HCT116 (cell line): ENCODE data around the gene CYB561A3. TPM values are rescaled to one million over a fixed set of nuclear protein-coding genes. Genes with fewer than 3 reads are reported as not detected.
A peak's percentile ranks its signal among the peaks of the same experiment; 100 is the strongest.

Experiments
- ATAC-seq: fragments of 200-7000 bp; cut with Tn5 transposase; 2 replicates; pipeline ENCODE4 v1.9.1; 2020; ENCODE audit warnings: mild to moderate bottlenecking, moderate library complexity
- BruUV-seq: library from RNA; stranded (reverse); fragments of 400-500 nt; replicated peaks from 2 replicates; lab custom pipeline; 2021; lab: Mats Ljungman, UMichigan
- CTCF ChIA-PET: fragments of 300-600 bp; sonication (Branson Sonifier 250); formaldehyde crosslinking; loops from one replicate; lab custom pipeline; 2021; ENCODE audit warnings: antibody characterized with exemption; lab: Charles Lee
- POLR2A ChIA-PET: fragments of 300-600, 350-600 bp; sonication (Branson Sonifier 250); formaldehyde crosslinking; loops from one replicate; lab custom pipeline; 2021; ENCODE audit warnings: antibody characterized with exemption; lab: Charles Lee
- RAD21 ChIA-PET, 2 experiments: fragments of 300-600 bp; sonication (Branson Sonifier 250); formaldehyde crosslinking; loops; one replicate each; lab custom pipeline; 2023; ENCODE audit warnings: low total read pairs in 2 of 2; ENCODE audit not compliant: uncharacterized antibody in 2 of 2, unreplicated experiment in 2 of 2, low non-redundant PET in 1 of 2; lab: Charles Lee
- DNase-seq: peaks from one replicate; pipeline ENCODE4 v3.0.0-alpha.2; 2010; ENCODE audit warnings: low read depth, low spot score
- H2AFZ ChIP-seq: fragments of 200-600 bp; shearing (Covaris generic), sonication (generic); 2 replicates; pipeline ENCODE4 v1.6.1; 2017; ENCODE audit warnings: low read depth, mixed run types, mixed read lengths, antibody characterized with exemption, low read length; ENCODE audit not compliant: poor library complexity, severe bottlenecking
- H3K27ac ChIP-seq: 2 replicates; pipeline ENCODE4 v1.5.1; 2012; ENCODE audit warnings: low read depth, low read length
- H3K27me3 ChIP-seq: fragments of 200-600 bp; sonication (generic); 2 replicates; pipeline ENCODE4 v1.6.1; 2016; ENCODE audit warnings: mixed run types, low read length, mixed read lengths; ENCODE audit not compliant: insufficient read depth
- H3K36me3 ChIP-seq, 2 experiments: fragments of 200-500 bp in 1 of 2; fragments of 200-600 bp in 1 of 2; sonication (Bioruptor generic) in 1 of 2; sonication (generic) in 1 of 2; 2 replicates each; pipeline versions ENCODE4 v1.5.1 to v1.6.1; 2014 to 2016; ENCODE audit warnings: low read length in 2 of 2, inconsistent platforms in 1 of 2, mixed read lengths in 1 of 2, mixed run types in 1 of 2; ENCODE audit not compliant: insufficient read depth in 2 of 2, control insufficient read depth in 1 of 2
- H3K4me1 ChIP-seq, 2 experiments: fragments of 200-600 bp in 1 of 2; sonication (generic) in 1 of 2; 2 replicates each; pipeline versions ENCODE4 v1.5.1 to v1.6.1; 2012 to 2017; ENCODE audit warnings: low read length in 2 of 2, inconsistent platforms in 1 of 2, mild to moderate bottlenecking in 1 of 2, mixed read lengths in 1 of 2, mixed run types in 1 of 2, moderate library complexity in 1 of 2; ENCODE audit not compliant: insufficient read depth in 2 of 2, control insufficient read depth in 1 of 2
- H3K4me2 ChIP-seq: fragments of 200-600 bp; sonication (generic); 2 replicates; pipeline ENCODE4 v1.6.1; 2017; ENCODE audit warnings: mixed run types, low read length, mixed read lengths
- H3K4me3 ChIP-seq, 2 experiments: fragments of 200-600 bp in 1 of 2; sonication (generic) in 1 of 2; replicated peaks in 1 of 2; 2 replicates each; pipeline ENCODE4 v1.5.1; 2011 to 2016; ENCODE audit warnings: low read length in 2 of 2, control low read depth in 1 of 2, low read depth in 1 of 2, mild to moderate bottlenecking in 1 of 2, mixed read lengths in 1 of 2, mixed run types in 1 of 2
- H3K79me2 ChIP-seq: fragments of 200-600 bp; sonication (generic); 2 replicates; pipeline ENCODE4 v1.6.1; 2017; ENCODE audit warnings: mild to moderate bottlenecking, mixed run types, low read length, moderate library complexity, mixed read lengths; ENCODE audit not compliant: insufficient read depth
- H3K9ac ChIP-seq: fragments of 200-600 bp; sonication (generic); 2 replicates; pipeline ENCODE4 v1.6.1; 2016; ENCODE audit warnings: low read length, mixed read lengths
- H3K9me2 ChIP-seq: fragments of 200-600 bp; sonication (generic), shearing (Covaris generic); 2 replicates; pipeline ENCODE4 v1.6.1; 2017; ENCODE audit warnings: mixed run types, mild to moderate bottlenecking, moderate library complexity; ENCODE audit not compliant: insufficient read depth
- H3K9me3 ChIP-seq, 2 experiments: fragments of 200-500 bp in 1 of 2; fragments of 200-600 bp in 1 of 2; sonication (Bioruptor generic) in 1 of 2; sonication (generic) in 1 of 2; 2 replicates each; pipeline ENCODE4 v1.6.1; 2014 to 2017; ENCODE audit warnings: low read length in 2 of 2, mixed read lengths in 2 of 2, inconsistent platforms in 1 of 2, low read depth in 1 of 2, mild to moderate bottlenecking in 1 of 2, mixed run types in 1 of 2, moderate library complexity in 1 of 2; ENCODE audit not compliant: control insufficient read depth in 1 of 2, insufficient read depth in 1 of 2
- H4K20me1 ChIP-seq: fragments of 200-600 bp; sonication (generic), shearing (Covaris generic); 2 replicates; pipeline ENCODE4 v1.6.1; 2017; ENCODE audit warnings: mixed run types, mild to moderate bottlenecking, moderate library complexity; ENCODE audit not compliant: insufficient read depth
- CBX3 ChIP-seq: IDR thresholded peaks from 2 replicates; pipeline ENCODE4 v1.6.1; 2012; ENCODE audit warnings: low read depth
- CEBPB ChIP-seq: IDR thresholded peaks from 2 replicates; pipeline ENCODE4 v1.6.1; 2012; ENCODE audit warnings: low read depth
- EZH2 ChIP-seq: fragments of 200-600 bp; sonication (generic); IDR thresholded peaks from 2 replicates; pipeline ENCODE4 v1.6.1; 2017; ENCODE audit warnings: antibody characterized with exemption, mixed run types
- FOSL1 ChIP-seq: IDR thresholded peaks from 2 replicates; pipeline ENCODE4 v1.6.1; 2012; ENCODE audit warnings: low read depth
- JUND ChIP-seq: IDR thresholded peaks from 2 replicates; pipeline ENCODE4 v1.6.1; 2012
- POLR2A ChIP-seq: IDR thresholded peaks from 2 replicates; pipeline ENCODE4 v1.7.0; 2011; ENCODE audit warnings: borderline replicate concordance; ENCODE audit not compliant: insufficient read depth, insufficient read length; ENCODE audit errors: extremely low read depth
- POLR2AphosphoS5 ChIP-seq: IDR thresholded peaks from 2 replicates; pipeline ENCODE4 v1.6.1; 2011; ENCODE audit warnings: mild to moderate bottlenecking, low read depth, low read length, moderate library complexity
- RAD21 ChIP-seq: IDR thresholded peaks from 2 replicates; pipeline ENCODE4 v1.6.1; 2012; ENCODE audit warnings: low read depth, mild to moderate bottlenecking
- SRF ChIP-seq: IDR thresholded peaks from 2 replicates; pipeline ENCODE4 v1.6.1; 2012; ENCODE audit warnings: low read depth
- TCF7L2 ChIP-seq: IDR thresholded peaks from 2 replicates; pipeline ENCODE4 v1.7.0; 2011; ENCODE audit warnings: borderline replicate concordance, inconsistent platforms; ENCODE audit not compliant: insufficient read depth, insufficient read length; ENCODE audit errors: extremely low read depth
- intact Hi-C: fragments of 100-400 bp; cut with micrococcal nuclease; formaldehyde crosslinking; loops from 2 replicates; pipeline ENCODE4 v1.10.0; 2022
- total RNA-seq: library from RNA; stranded (reverse); gene quantifications from one replicate; pipeline ENCODE4 v1.2.1, GENCODE V29; 2021; ENCODE audit not compliant: unreplicated experiment
- TF ChIP-seq, protein P1 (sequence below), 3 experiments: fragments of 200-600 bp in 1 of 3; sonication (generic) in 1 of 3; IDR thresholded peaks in 2 of 3; conservative IDR thresholded peaks in 1 of 3; 2 replicates each; pipeline ENCODE4 v1.5.1; 2012 to 2017; ENCODE audit warnings: low read depth in 2 of 3, low read length in 2 of 3, antibody characterized with exemption in 1 of 3, borderline replicate concordance in 1 of 3, control low read depth in 1 of 3, mild to moderate bottlenecking in 1 of 3, mixed read lengths in 1 of 3, mixed run types in 1 of 3, moderate library complexity in 1 of 3; ENCODE audit not compliant: insufficient read depth in 1 of 3

The CYB561A3 gene
- total RNA-seq, 1 experiment from 2014 or later, result 34.1 TPM

DNA sequence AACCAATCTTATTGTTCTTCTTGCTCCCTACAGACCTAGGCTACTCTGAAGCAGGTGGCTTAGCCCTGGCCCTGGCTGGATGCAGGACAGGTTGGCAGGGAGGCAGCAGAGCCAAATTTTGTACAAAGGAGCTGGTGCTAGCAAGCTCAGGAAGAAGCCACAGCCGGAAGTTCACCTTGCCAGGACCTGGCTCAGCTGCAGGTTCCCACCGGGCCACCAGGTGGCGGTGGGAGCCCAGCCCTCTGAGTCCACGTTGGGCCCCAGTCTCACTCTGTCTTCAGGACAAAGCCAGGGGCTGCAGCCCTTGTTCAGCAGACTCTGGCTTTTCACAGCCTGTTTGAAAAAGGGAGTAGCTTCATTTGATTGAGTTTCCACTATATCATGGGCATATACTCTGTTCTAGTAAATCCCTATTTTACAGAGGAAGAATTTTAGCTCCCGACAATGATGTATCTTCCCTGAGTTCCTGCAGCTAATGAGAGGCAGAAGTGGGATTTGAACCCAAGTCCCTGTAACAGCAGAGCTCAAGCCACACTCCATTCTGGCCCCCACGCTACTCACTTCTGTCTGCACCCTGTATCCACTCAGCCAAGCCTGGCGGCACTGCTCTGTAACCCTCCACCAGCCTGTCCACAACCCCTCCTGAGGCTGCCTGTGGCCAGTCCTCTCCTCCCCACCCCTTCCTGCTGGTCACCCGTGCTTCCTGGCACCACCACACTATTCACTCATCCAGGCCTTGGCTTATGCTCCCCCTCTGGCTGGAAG, 25.3 kb downstream of the CYB561A3 start:
- Histone ChIP-seq H3K79me2 (peaks cover 40% of the 10 kb centered on the region), H3K4me1 (peaks cover 26 to 41% of the 10 kb centered on the region in 2 experiments), H3K27me3 (no peaks in the 10 kb centered on the region), H3K9ac (peak overlapping the region; percentile 56), H3K27ac (peak overlapping the region; percentile 92), H3K36me3 (peaks cover 3 to 5% of the 10 kb centered on the region in 2 experiments; a peak in 1 of 4 replicates), H4K20me1 (no peaks in the 10 kb centered on the region), H3K9me2 (no peaks in the 10 kb centered on the region), H3K4me3 (no peak overlapping the region), H2AFZ (peak overlapping the region; percentile 67), H3K9me3 (no peaks in the 10 kb centered on the region), H3K4me2 (peak overlapping the region; percentile 59)
- BruUV-seq, result no TSS peak
- TF ChIP-seq EZH2 (no peak), POLR2AphosphoS5 (peak; percentile 49; the same call in 1 of the 2 replicates), FOSL1 (no peak), POLR2A (no peak), SRF (no peak), CBX3 (no peak), CEBPB (no peak), TCF7L2 (no peak), RAD21 (peak; percentile 90), JUND (no peak)
- TF ChIP-seq, protein P1, sequence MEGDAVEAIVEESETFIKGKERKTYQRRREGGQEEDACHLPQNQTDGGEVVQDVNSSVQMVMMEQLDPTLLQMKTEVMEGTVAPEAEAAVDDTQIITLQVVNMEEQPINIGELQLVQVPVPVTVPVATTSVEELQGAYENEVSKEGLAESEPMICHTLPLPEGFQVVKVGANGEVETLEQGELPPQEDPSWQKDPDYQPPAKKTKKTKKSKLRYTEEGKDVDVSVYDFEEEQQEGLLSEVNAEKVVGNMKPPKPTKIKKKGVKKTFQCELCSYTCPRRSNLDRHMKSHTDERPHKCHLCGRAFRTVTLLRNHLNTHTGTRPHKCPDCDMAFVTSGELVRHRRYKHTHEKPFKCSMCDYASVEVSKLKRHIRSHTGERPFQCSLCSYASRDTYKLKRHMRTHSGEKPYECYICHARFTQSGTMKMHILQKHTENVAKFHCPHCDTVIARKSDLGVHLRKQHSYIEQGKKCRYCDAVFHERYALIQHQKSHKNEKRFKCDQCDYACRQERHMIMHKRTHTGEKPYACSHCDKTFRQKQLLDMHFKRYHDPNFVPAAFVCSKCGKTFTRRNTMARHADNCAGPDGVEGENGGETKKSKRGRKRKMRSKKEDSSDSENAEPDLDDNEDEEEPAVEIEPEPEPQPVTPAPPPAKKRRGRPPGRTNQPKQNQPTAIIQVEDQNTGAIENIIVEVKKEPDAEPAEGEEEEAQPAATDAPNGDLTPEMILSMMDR (IDR thresholded peaks at IDR 0.05 in 2 of 3, conservative IDR thresholded peaks at IDR 0.05 in 1 of 3; ENCODE audit: borderline replicate concordance in 1 of 3, insufficient read depth in 1 of 3, low read depth in 2 of 3, low read length in 2 of 3), result peak; percentile 88 to 97 (median 96)
- ChIA-PET POLR2A (interaction anchor here (0.6 to 2.0 kb wide), 8 partner anchors 8 to 93 kb away, joined by 3 to 45 read pairs (median 4); partner anchors contain the start of genes CPSF7, CYB561A3, SDHAF2 and TMEM138), CTCF (interaction anchor here (0.6 to 4.6 kb wide), 23 partner anchors 9 to 561 kb away, joined by 3 to 120 read pairs (median 4); partner anchors contain the start of genes CYB561A3, TMEM138 and TMEM216), RAD21 (interaction anchor here (0.6 to 1.7 kb wide), 3 partner anchors 14 to 49 kb away, joined by 3 to 15 read pairs (median 14); no protein-coding TSS in a partner anchor)
- intact Hi-C loops, result loop anchor here (1.0 to 5.0 kb wide), 2 partner anchors 49 to 291 kb away; no protein-coding TSS in a partner anchor
- peak; percentile 72 for ATAC-seq
- DNase-seq, result peak; percentile 59
